ENCODE data around the gene SDC3. TPM values are rescaled to one million over a fixed set of nuclear protein-coding genes. Genes with fewer than 3 reads are reported as not detected.

Gene SDC3
- polyA plus RNA-seq, 3 donors, result 0.05 to 1.2 (median 0.12) TPM

- Mint-ChIP-seq H3K27ac (no peak overlapping the region), H3K27me3 (ENCODE audit: low read depth in 3 of 3) (peaks cover 5 to 14% (median 10%) of the 10 kb centered on the region in 3 donors), H3K4me3 (no peak overlapping the region), H3K36me3 (no peaks in the 10 kb centered on the region), H3K4me1 (peaks cover 13% of the 10 kb centered on the region), H3K9me3 (no peaks in the 10 kb centered on the region)
- no peak for DNase-seq
- Histone ChIP-seq H4K20me1 (ENCODE audit: insufficient read depth, low read length) (no peaks in the 10 kb centered on the region), H3K4me1 (ENCODE audit: control insufficient read depth in 1 of 2, insufficient read depth in 2 of 2, low read length in 2 of 2) (peaks cover 13 to 15% of the 10 kb centered on the region in 2 donors), H3K79me2 (ENCODE audit: insufficient read depth, low read length) (no peaks in the 10 kb centered on the region), H2AFZ (ENCODE audit: insufficient read depth, low read depth, low read length, poor library complexity, severe bottlenecking) (no peak overlapping the region), H3K27me3 (ENCODE audit: control insufficient read depth in 2 of 2, insufficient read depth in 2 of 2, low read length in 2 of 2) (no peaks in the 10 kb centered on the region), H3K9ac (ENCODE audit: insufficient read depth, low read length, poor library complexity, severe bottlenecking) (no peak overlapping the region), H3K36me3 (replicated peaks in 1 of 2; ENCODE audit: control insufficient read depth in 1 of 2, insufficient read depth in 2 of 2, low read length in 2 of 2) (no peaks in the 10 kb centered on the region), H3K27ac (ENCODE audit: low read depth in 1 of 2, low read length in 2 of 2) (no peak overlapping the region), H3K4me2 (replicated peaks; ENCODE audit: extremely low read depth, low read length, poor library complexity, severe bottlenecking) (no peak overlapping the region), H3K9me3 (replicated peaks in 1 of 2; ENCODE audit: control insufficient read depth in 1 of 2, insufficient read depth in 1 of 2, low read length in 2 of 2) (no peaks in the 10 kb centered on the region), H3K4me3 (replicated peaks in 1 of 3; ENCODE audit: low read depth in 2 of 3, low read length in 3 of 3) (no peak overlapping the region)
- intact Hi-C loops (cut with micrococcal nuclease), result no loop called here
- no peak for TF ChIP-seq CTCF (IDR thresholded peaks at IDR 0.05)
- WGBS (ENCODE audit: insufficient coverage), result no CpG with 5 or more reads among the region's 1 CpG
These were observed 15.0 kb upstream of the SDC3 start for GRCh38 chr1:30923597-30923996.

DNA sequence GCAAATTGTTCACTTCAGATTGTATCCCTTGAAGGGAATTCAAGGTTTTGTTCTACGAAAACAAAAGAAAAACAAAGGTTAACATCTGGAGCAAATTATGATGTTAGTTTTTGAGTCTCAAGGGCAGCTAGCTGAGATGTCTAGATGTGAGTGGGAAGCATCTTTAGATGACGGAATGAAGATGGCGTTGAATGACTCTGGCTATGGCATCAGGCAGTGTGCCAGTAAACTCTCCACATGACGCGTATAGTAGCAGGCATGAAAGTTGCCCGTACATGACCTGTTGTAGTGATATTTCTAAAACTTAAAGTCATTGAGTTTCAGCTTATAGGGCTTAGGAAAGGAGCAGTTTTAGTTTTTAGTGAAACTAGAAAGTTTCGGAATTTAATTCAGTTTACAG lies 12.3 kb upstream of the SDC3 start:
- Mint-ChIP-seq H3K36me3 (no peaks in the 10 kb centered on the region), H3K27ac (peak overlapping the region in 1 of 7 donors; percentile 11), H3K9me3 (no peaks in the 10 kb centered on the region), H3K4me1 (peaks cover 23% of the 10 kb centered on the region), H3K4me3 (peak overlapping the region in 1 of 2 donors; percentile 11), H3K27me3 (ENCODE audit: low read depth in 3 of 3) (peaks cover 5 to 11% (median 6%) of the 10 kb centered on the region in 3 donors)
- Histone ChIP-seq H3K4me3 (replicated peaks in 1 of 3; ENCODE audit: low read depth in 2 of 3, low read length in 3 of 3) (no peak overlapping the region), H3K9me3 (replicated peaks in 1 of 2; ENCODE audit: control insufficient read depth in 1 of 2, insufficient read depth in 1 of 2, low read length in 2 of 2) (no peaks in the 10 kb centered on the region), H3K9ac (ENCODE audit: insufficient read depth, low read length, poor library complexity, severe bottlenecking) (no peak overlapping the region), H3K79me2 (ENCODE audit: insufficient read depth, low read length) (no peaks in the 10 kb centered on the region), H3K36me3 (replicated peaks in 1 of 2; ENCODE audit: control insufficient read depth in 1 of 2, insufficient read depth in 2 of 2, low read length in 2 of 2) (no peaks in the 10 kb centered on the region), H3K4me2 (replicated peaks; ENCODE audit: extremely low read depth, low read length, poor library complexity, severe bottlenecking) (no peak overlapping the region), H3K27ac (ENCODE audit: low read depth in 1 of 2, low read length in 2 of 2) (no peak overlapping the region), H3K4me1 (ENCODE audit: control insufficient read depth in 1 of 2, insufficient read depth in 2 of 2, low read length in 2 of 2) (peaks cover 23 to 24% of the 10 kb centered on the region in 2 donors), H4K20me1 (ENCODE audit: insufficient read depth, low read length) (no peaks in the 10 kb centered on the region), H2AFZ (ENCODE audit: insufficient read depth, low read depth, low read length, poor library complexity, severe bottlenecking) (no peak overlapping the region), H3K27me3 (ENCODE audit: control insufficient read depth in 2 of 2, insufficient read depth in 2 of 2, low read length in 2 of 2) (no peaks in the 10 kb centered on the region)
- intact Hi-C loops (cut with micrococcal nuclease), result no loop called here
- no peak for TF ChIP-seq CTCF (IDR thresholded peaks at IDR 0.05)
- DNase-seq, result no peak
- 92% methylated on average over 6 of the region's 7 CpGs for WGBS (ENCODE audit: insufficient coverage)

Measured in CD14-positive monocyte (primary cell).